NK-92 treated with Interleukin-12 subunit alpha and Interleukin-12 subunit beta, amount 100 ng/mL, for 24 hours (cell line): ENCODE data around the gene KRTAP10-12.

Experiments used
- DNase-seq: peaks from one replicate; lab custom pipeline; 2025; lab: John Stamatoyannopoulos, UW

The KRTAP10-12 gene

GRCh38 chr21:44699502-44700001 is 2.6 kb downstream of the KRTAP10-12 start:
- DNase-seq: no peak

DNA sequence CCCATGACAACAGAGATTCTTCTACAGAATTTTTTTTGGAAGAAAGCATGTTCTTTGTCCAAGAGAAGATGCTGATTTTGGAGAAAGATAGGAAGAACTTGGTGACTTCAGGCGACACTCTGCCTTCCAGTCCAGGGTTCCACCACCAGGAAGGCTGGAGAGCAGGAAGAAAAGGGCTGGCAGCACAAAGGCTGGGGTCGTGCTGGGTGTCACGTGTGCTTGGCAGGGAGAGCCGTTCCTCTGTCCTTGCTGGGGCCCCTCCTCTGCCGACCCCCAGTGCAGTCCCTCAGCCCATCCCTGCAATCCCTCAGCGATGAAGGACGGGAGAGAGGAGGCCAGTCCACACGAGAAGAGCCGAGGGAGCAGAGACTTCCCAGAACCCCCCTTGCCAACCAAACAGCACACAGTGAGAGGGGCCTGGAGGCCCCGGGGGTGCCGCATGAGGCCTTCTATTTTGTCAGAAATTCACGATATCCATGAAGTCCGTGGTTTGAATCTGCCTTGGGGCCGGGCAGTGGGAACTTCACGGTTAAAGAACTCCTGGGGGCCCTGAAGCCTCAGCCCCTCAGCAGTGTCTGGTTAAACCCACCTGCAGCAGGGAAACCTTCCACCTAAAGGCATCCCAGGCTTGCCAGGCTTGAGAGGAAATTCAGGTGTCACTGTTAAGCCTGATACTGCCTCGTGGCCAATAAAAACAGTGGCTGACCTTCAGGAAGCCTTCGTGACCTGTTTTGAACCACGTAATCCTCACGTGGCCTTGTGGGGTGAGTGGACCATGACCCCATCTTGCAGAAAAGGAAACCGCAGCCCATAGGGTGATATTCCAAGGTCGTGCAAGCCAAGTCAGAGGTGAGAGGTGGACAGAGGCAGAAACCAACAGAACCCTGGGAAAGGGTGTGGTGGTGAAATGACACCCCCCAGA is 3.4 kb downstream of the KRTAP10-12 start:
- DNase-seq: no peak

DNA sequence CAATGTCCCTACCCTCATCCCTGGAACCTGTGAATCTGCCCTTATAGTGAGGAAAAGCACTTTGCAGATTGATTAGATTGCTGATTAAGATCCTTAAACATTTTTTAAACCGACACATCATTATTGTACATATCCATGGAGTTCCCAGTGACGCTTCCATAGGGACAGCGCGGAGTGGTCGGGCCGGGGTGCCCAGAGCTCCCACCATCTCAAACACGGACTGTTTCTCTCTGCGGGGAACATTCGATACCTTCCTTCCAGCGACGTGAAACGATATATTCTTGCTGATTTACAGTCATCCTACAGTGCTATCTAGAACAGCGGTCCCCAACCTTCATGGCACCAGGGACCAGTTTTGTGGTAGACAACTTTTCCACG is 4.0 kb downstream of the KRTAP10-12 start:
- DNase-seq: no peak

DNA sequence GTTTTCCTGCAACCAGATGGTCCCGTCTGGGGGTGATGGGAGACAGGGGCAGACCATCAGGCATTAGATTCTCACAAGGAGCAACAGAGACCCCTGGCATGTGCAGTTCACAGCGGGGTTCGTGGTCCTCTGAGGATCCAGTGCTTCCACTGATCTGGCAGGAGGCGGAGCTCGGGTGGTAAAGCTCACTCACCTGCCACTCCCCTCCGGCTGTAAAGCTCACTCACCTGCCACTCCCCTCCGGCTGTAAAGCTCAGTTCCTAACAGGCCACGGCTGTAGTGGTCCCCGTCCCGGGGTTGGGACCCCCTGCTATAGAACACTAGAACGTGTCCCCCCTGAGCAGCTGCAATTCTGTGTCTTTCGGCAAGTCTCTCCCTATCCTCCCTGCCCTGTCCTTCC is 4.6 kb downstream of the KRTAP10-12 start:
- DNase-seq: no peak

DNA sequence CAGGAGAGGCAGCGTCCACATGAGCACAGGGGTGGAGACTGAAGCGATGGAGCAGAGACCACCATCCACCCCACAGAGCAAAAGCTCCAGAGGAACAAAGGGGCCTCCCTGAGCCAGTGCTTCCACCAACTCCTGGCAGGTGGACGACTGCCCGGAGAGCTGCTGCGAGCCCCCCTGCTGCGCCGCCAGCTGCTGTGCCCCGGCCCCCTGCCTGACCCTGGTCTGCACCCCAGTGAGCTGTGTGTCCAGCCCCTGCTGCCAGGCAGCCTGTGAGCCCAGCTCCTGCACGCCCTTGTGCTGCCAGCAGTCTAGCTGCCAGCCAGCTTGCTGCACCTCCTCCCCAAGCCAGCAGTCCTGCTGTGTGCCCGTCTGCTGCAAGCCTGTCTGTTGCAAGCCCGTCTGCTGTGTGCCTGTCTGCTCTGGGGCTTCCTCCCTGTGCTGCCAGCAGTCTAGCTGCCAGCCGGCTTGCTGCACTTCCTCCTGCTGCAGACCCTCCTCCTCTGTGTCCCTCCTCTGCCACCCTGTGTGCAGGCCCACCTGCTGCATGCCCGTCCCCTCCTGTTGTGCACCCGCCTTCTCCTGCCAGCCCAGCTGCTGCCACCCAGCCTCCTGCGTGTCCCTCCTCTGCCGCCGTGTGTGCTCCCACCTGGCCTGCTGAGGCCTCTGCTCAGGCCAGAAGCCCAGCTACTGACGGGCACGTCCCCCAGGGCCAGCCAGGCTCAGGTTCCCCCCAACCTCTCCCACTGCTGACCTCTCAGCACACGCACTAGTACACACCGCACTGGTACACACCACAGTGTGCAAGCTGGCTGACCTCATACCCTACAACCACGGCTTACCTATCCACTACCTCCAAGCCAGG is 5.4 kb downstream of the KRTAP10-12 start:
- no peak for DNase-seq

DNA sequence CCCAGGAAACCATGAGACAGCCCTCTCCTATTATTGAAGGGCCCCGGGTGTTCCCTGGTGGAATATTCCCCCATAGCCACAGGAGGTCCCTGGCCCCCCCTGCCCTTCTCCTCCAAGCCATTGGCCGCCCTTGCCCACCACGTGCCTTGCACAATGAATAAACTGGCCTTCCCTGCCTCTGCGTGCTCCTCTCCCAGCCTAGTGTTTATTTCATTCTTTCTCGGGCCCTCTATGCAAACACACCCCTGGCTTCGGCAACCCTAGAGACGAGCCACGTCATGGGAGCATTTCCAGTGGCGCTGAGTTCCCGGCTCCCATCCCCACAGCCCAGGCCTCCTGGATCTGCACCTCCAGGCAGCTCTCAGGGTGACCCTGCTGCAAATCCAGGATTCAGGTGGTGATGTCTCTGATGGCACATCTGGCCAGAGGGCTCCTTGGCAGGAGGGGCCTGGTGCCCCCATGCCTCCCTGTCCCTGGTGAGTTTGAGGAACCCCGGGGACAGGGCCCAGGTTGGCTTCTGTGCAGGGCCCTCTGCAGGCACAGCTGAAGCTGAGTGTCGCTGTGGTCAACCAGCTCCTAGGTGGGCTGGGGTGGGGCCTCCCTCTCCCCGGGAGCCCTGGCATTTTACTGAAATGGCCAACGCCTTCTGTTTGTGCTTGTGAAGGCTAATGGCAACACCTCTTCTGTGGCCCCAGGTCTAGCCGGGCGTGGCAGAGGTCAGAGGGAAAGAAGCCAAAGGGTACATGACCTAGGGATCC is 6.2 kb downstream of the KRTAP10-12 start:
- DNase-seq: no peak

DNA sequence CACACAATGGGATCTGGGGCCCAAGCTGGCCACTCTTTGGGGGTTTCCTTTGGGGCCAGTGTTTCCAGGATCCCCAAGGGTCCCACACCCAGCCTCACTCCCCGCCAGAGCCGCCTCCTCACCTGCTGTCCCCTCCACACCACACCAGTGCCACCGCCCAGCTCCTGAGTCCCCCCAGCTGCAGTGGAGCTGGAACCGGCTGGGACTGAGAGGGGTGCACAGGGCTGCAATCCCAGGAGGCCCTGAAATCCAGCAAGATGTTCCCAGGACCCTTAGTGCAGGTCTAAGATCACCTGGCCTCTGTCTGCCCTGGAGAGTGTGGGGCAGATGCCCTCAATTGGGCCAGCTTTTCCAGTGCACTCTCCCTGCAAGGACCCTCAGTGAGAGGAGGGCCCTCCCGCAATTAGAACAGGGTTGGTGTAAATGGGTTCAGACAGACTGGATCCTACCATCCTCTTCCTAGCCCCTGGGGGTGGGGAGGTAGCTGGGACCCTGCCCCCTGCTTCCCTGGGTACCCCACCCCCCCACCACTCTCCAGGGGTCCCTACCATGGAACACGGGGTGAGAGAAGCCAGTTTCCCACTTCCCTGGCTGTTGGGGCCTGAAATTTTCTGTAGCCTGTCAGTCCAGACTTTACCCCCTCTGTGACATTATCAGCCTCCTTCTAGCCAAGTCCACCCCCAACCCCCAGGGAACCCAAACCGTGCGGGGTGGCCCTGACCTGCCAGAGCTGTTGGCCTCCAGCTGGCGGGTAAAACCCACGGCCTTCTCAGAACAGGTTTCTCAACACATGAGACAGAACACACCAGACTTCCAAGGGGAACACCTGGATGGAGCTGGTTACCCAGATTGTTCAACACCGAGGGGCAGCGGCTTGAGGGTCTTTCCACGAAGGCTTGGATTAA is 7.0 kb downstream of the KRTAP10-12 start:
- DNase-seq: no peak

GRCh38 chr21:44704636-44705001 is 7.6 kb downstream of the KRTAP10-12 start:
- DNase-seq: no peak

GRCh38 chr21:44706026-44706705 is 9.2 kb downstream of the KRTAP10-12 start:
- DNase-seq: no peak

DNA sequence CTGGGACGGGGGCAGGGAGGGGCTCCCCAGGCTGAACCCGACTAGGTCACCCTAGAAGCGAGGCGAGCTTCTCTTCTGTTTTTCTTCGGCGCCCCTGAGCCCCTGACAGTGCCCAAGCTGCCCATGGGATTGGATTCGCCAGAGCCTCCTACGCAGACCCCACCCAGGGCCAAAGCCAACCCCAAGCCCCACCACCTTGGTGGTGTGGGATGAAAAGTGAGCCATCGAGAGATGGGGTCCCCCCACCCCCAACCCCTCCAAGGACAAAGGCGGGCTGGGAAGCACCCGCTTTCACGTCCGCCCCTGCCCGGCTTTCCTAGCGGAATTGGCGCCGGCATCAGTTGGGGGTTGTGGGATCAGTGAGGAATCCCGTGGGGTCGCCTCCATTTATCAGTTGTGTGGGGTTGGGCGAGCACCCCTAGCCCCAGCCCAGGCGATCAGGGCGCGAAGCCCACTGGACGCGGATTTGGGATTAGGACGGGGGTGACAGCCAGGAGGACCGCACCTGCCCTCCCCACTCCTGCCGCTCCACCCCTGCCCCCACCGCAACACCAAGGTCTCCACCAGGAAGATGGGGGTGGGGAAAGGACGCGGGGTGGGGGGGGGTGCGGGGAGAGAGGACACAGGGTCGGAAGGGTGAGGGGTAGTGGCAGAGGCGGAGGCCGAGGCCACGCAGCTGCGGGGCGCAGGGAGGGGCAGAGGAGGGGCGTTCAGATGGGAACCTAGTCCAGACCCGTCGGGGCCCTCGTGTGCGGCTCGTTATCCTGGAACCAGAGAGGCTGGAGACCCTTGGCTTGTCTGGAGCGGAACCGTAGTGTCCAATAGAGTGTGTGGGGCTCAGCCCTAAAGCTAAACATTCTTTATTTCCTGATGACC is 10.0 kb downstream of the KRTAP10-12 start:
- DNase-seq: no peak

DNA sequence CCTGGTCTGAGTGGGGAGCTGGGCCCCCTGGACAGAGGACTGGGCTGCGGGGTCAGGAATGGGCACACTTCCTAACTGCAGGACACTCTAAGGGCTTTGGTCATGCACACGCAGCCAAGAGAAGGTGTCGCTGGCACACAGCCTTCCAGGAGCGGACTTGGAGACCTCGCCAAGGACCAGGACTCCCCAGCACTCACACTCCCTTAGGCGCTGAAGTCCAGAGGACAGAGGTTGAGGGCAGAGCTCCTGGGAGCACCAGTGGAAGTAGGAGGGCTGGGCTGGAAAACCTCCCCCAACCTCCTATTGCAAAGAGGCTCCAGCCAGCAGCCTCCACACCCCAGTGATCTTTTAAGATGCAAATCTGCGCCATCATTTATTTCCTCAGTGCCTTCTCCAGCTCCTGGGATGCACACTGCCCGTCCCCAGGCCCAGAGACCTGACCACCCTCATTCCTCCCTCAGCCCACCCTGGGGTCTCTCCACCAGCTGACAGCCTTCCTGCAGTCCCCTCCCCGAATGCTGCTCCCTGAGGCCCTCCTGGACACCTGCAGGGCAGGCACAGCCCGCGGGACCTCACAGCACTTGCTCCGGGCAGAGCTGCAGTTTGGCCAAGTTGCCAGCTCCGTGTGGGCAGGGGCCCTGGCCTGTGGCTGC is 11.4 kb downstream of the KRTAP10-12 start:
- DNase-seq: no peak

DNA sequence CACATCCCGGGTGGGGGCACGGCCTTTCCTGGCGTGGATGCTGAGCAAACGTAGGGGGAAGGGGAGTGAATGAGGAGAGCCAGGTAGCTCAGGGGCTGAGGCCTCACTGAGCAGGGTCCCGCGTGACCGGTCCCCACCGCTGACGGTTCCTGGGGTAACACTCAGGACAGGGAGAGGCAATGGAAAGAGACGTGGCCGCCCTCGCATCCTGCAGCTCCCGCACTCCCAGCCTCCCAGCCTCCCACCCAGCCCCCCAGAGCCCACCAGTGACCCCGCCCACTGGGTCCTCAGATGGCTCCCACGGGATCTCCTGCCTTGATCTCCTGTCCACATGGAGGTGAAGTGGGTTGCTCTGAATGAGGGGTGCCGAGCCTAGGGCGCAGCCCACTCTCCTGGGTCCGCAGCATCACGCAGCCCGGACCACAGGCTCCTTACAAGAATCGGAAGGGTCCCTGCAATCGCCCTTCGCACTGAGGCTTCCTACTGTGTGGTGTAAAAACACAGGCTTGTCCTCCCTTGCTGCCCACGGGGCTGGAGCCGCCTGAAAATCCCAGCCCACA is 12.0 kb downstream of the KRTAP10-12 start:
- no peak for DNase-seq

DNA sequence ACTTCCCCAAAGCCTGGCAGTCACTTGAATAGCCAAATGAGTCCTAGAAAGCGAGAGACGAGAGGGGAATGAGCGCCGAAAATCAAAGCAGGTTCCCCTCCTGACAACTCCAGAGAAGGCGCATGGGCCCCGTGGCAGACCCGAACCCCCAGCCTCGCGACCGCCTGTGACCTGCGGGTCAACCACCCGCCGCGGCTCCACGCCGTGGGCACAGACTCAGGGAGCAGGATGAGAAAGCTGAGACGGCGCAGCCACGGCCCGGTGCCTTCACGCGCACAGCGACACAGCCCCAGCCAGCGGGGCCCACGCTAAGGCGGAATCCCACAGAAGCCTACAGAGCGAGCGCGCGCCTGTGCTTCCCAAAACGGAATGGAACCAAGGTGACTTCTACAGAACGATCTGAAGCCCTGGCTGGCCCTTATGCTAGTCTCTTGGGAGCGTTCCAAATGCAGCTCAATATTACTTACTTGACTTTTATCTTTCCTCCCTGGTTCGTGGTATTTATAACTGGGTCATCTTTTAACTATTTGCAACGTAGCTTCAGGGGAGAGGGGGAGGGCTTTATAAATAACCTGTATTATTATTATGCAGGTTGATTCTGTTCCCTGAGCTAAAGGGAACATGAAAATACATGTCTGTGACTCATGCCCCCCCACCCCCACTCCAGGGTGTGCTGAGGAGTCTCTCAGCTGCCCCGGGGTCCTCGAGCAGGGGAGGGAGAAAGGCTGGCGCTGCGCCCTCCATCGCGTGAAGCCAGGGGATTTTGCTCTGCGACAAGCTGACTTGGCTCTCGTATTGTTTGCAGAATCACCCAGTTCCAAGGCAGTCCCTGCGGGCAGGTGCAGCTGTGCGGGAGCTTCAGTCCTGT is 12.7 kb downstream of the KRTAP10-12 start:
- DNase-seq: no peak

DNA sequence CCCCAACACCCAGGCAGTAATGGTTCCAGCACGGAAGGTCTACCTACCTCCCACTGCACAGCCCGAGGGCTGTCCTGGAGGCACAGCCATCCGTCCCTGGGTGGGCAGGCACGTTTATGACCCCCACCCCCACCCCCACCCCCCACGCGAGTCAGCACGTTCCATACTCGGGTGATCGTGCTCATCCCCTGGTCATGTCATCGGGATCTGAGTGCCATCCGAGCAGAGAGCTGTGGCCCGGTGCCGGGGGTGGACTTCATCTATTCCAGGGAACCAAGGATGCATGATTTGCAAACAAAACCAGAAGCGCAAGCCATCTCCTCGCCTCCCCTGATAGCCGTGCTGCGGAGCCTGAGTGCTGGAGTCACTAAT is 13.3 kb downstream of the KRTAP10-12 start:
- DNase-seq: no peak

GRCh38 chr21:44710756-44711326 is 13.9 kb downstream of the KRTAP10-12 start:
- DNase-seq: no peak

GRCh38 chr21:44711327-44712202 is 14.6 kb downstream of the KRTAP10-12 start, which contains the start of gene TSPEAR:
TSPEAR (minus strand) TSS chr21:44711572; CDS start chr21:44711514, 58 bp downstream.
- DNase-seq: no peak
